Left forelimb (tissue), 1 donor: Measurements from ENCODE around the gene PAQR9.

Source experiments
- DNase-seq: peaks from one replicate; pipeline ENCODE4 v3.0.0-alpha.2; 2018; ENCODE audit warnings: low spot score

PAQR9 gene

GRCh38 chr3:142914286-142914811 lies 49.1 kb downstream of the PAQR9 start:
- DNase-seq: no peak

GRCh38 chr3:142913432-142913831 lies 50.0 kb downstream of the PAQR9 start:
- no peak for DNase-seq

- no peak for DNase-seq
Measured at GRCh38 chr3:142912402-142913172, 50.9 kb downstream of the PAQR9 start.
